Stimulated activated naive B cell treated with anti-CD40 and anti-IgM and Interleukin-4, amounts not matched to agents 10 μg/mL and 1 μg/mL and 100 μg/mL, for 72 hours (primary cell): ENCODE data around the gene TMEM51.

Experiments used
- ATAC-seq, 2 donors: fragments of 150-1000 bp; cut with Tn5 transposase; replicated peaks; 2 replicates each; pipeline ENCODE4 v1.10.0; 2021; ENCODE audit warnings: moderate library complexity in 1 of 2
- DNase-seq: peaks from one replicate; pipeline ENCODE4 v3.0.0; 2021
- H3K27ac Mint-ChIP-seq: one replicate; pipeline ENCODE4 v1.8.0; 2022; ENCODE audit warnings: mild to moderate bottlenecking, mixed read lengths
- H3K27me3 Mint-ChIP-seq, 2 donors: one replicate each; pipeline ENCODE4 v1.8.0; 2022; ENCODE audit warnings: mixed read lengths in 2 of 2
- H3K36me3 Mint-ChIP-seq, 2 donors: one replicate each; pipeline ENCODE4 v1.8.0; 2022; ENCODE audit warnings: mixed read lengths in 2 of 2, mild to moderate bottlenecking in 1 of 2
- H3K4me1 Mint-ChIP-seq, 2 donors: one replicate each; pipeline ENCODE4 v1.8.0; 2022; ENCODE audit warnings: mixed read lengths in 2 of 2, mild to moderate bottlenecking in 1 of 2
- H3K4me3 Mint-ChIP-seq, 2 donors: one replicate each; pipeline ENCODE4 v1.8.0; 2022; ENCODE audit warnings: mild to moderate bottlenecking in 2 of 2, mixed read lengths in 2 of 2, moderate library complexity in 1 of 2
- H3K9me3 Mint-ChIP-seq, 2 donors: one replicate each; pipeline ENCODE4 v1.8.0; 2022; ENCODE audit warnings: mixed read lengths in 2 of 2, mild to moderate bottlenecking in 1 of 2

TMEM51 gene

DNA sequence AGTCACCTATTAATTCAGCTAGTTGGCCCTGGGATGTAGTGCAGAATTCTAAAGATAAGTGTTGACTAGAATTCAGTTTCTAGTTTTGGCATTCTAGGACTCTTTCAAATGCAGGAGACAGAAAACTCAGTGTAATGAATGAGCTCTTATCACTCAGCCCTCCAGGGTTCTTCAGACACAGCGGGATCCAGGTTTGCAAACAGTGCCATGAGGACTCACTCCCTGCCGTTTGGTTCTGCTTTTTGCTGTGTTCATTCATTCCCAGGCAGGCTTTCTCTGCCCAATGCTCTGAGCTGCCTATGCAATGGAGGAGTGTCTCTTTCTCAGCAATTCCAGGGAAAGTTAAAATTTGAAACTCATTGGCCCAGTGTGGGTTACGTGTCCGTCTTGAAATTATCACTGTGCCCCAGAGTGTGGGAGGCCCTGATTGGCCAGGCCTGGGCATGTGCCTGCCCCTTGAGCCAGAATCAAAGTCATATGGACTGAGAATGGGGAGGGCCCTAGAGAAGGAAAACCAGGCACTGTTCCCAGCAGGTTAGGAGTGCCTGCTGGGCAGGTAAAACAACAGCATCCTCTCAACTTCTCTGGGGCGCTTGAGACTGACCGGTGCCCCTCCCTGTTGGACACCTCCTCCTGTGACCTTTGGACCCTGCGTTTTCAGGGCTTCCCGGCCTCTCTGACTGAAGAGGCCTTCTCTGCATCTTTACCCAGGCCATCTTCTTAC lies 43.4 kb downstream of the TMEM51 start:
- DNase-seq (no peak), ATAC-seq (no peak)
- no peak overlapping the region for H3K4me3 Mint-ChIP-seq
- no peaks in the 10 kb centered on the region for H3K9me3 Mint-ChIP-seq
- H3K36me3 Mint-ChIP-seq = no peaks in the 10 kb centered on the region
- H3K4me1 Mint-ChIP-seq = no peaks in the 10 kb centered on the region
- H3K27ac Mint-ChIP-seq = no peak overlapping the region
- H3K27me3 Mint-ChIP-seq = peaks cover 3 to 5% of the 10 kb centered on the region in 2 donors

DNA sequence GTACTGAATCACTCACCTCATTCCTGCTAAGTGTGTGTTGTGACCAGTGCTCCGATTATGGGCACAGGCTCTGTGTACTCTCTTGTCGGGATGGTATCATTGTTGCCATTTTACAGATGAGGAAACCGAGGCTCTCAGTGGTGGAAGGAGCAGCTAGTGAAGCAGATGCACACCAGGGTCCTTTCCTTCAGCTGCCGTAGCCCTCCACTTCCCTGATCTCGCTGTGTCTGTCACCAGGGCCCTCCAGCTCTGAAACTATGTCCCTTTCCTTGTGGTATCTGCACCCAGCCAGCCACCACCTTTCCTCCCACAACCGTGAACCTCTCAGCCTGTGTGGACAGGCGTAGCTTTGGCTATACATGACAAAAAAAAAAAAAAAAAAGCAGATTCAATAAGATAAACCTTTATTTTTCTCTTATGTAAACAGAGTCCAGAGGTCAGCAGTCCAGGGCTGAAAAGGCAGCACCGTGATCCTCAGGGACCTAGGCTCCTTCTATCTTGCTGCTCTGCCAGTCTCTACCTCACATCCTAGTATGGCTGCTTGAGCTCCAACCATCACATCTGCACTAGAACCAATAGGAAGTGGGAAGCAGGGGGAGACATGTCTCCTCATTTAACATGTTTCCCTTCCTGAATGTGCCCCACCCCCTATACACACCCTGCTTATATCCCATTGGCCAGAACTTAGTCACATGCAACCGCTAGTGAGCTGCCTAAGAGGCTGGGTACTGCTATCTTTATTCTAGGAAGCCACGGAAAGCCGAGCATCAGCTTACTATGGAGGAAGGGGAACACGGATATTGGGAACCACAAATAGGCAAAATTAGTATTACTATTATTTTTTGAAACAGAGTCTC lies 44.3 kb downstream of the TMEM51 start:
- Mint-ChIP-seq H3K4me1 (no peaks in the 10 kb centered on the region), H3K27me3 (peaks cover 3% of the 10 kb centered on the region in 2 donors), H3K27ac (no peak overlapping the region), H3K9me3 (no peaks in the 10 kb centered on the region), H3K4me3 (no peak overlapping the region), H3K36me3 (no peaks in the 10 kb centered on the region)
- ATAC-seq (no peak), DNase-seq (no peak)

DNA sequence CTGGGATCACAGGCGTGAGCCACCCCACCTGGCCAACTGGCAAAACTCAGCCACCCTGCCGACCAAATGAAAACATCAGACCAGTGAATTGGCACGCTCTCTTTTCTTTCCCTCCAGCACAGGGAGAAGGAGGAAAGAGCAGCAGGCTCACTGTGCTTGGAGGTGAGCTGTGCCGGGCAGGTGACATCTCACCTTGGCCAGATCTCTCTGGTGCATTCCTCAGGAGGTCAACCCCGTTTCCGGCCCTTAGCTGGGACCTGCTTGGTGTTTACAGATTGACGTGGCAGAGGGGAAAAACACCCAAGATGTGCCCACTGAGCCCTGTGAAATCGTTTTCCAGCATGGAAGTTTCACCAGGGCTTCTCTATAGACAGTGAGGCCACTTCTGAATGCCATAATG lies 45.1 kb downstream of the TMEM51 start:
- Mint-ChIP-seq H3K4me3 (no peak overlapping the region), H3K9me3 (no peaks in the 10 kb centered on the region)
- DNase-seq = no peak

DNA sequence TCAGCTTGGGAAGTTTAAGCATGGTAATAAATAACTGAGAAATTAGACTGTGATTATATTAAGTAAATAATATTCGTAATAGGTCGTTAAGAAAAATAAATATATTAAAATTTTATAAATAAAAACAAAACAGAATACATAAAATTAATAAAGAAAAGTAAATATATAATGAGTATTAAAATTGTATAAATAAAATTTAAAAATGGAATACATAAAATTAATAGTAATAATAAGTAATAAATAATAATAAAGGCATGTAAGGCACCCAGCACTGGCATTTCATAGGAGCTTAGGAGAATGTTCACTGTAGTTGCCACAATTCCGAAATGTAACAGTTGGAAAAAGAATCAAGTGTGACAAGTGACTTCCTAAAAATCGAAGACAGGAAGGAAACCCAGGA lies 47.7 kb downstream of the TMEM51 start:
- peaks cover 0 to 9% of the 10 kb centered on the region in 2 donors for H3K27me3 Mint-ChIP-seq
- no peaks in the 10 kb centered on the region for H3K36me3 Mint-ChIP-seq
- H3K4me1 Mint-ChIP-seq = no peaks in the 10 kb centered on the region
- H3K9me3 Mint-ChIP-seq = no peaks in the 10 kb centered on the region
- H3K4me3 Mint-ChIP-seq = no peak overlapping the region
- no peak for ATAC-seq
- no peak for DNase-seq
- no peak overlapping the region for H3K27ac Mint-ChIP-seq

More for the DNA sequence above, 45.1 kb downstream of the TMEM51 start:
- Mint-ChIP-seq H3K36me3 (no peaks in the 10 kb centered on the region), H3K27ac (no peak overlapping the region), H3K4me1 (no peaks in the 10 kb centered on the region), H3K27me3 (peaks cover 0 to 3% of the 10 kb centered on the region in 2 donors)
- no peak for ATAC-seq

DNA sequence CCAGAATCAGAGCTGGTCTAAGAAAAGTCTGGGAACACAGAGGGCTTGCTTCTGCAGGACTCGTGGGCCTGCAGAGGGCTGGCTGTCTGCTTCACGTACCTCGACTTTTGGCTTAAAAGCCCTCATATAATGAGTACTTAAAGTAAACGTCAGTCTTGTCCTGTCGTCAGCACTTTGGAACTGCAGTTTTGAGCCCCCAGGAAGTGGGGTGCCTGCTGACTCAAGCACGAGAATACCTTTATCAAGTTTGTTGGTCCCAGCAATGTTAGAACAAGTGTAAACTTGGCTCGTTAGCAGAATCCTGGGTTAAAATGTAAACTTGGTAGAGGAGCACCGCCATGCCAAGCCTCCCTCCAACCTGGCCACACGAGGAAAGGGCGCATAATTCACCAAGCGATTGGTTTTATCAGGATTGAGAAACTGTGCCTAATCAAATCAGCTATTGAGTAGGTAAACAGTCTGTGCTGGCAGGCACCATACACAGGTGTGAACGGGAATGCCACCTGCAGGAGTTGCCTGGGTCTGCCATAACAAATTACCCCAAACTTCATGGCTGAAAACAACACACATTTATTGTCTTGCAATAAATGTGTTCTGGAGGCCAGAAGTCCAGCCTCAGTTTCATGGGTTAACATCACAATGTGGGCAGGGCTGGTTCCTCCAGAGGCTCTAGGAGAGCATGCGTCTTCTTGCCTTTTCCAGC lies 48.5 kb downstream of the TMEM51 start:
- ATAC-seq (no peak), DNase-seq (no peak)
- Mint-ChIP-seq H3K9me3 (no peaks in the 10 kb centered on the region), H3K4me1 (no peaks in the 10 kb centered on the region), H3K27me3 (peaks cover 0 to 9% of the 10 kb centered on the region in 2 donors), H3K36me3 (no peaks in the 10 kb centered on the region), H3K27ac (no peak overlapping the region), H3K4me3 (no peak overlapping the region)

DNA sequence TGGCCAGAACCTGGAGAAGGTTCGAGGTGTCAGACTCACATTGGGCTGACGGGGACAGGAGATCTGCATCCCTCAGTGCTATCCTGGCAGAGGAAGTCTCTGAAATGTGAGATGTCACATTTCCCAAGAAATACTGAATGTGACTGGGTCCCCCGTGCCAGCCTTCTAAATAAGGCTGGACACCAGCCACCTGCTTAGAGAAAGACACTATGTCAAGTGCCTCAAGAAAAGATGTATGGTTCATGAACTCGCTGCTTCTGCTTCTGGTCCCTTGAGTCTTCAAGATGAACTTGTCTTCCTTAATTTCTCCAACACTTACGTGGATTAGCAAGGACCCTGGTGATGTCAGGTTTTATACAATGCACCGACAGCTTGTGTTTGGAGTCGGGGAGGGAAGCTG lies 51.4 kb downstream of the TMEM51 start:
- Mint-ChIP-seq H3K27me3 (peaks cover 10 to 19% of the 10 kb centered on the region in 2 donors), H3K36me3 (no peaks in the 10 kb centered on the region), H3K27ac (no peak overlapping the region)

DNA sequence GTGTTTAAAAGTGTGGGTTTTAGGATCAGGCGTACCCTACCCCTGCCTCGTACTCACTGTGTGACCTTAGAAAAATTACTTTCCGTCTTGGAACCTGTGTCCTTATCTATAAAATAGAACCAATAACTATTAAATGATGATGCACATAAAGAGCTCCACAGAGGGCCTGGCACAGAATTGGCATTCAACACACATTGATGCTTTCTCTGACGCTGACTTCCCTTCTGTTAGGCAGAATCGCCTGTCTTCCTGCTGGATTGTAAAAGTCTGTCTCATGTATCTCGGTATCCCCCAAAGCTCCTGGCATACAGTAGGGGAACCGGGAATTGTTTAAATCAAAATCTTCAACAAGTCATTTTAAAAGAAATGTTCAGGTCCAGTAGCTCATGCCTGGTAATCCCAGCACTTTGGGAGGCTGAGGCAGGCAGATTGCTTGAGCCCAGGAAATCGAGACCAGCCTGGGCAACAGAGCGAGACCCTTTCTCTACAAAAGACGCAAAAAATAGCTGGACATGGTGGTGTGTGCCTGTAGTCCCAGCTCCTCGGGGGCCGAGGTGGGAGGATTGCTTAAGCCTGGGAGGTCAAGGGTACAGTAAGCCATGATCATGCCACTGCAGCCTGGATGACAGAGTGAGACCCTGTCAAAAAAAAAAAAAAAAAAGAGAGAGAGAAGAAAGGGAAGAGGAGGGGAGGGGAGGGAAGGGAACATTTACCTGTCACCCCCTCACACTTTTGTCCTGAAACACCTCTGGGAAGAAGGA lies 52.2 kb downstream of the TMEM51 start:
- Mint-ChIP-seq H3K36me3 (no peaks in the 10 kb centered on the region), H3K4me1 (no peaks in the 10 kb centered on the region), H3K9me3 (no peaks in the 10 kb centered on the region), H3K4me3 (no peak overlapping the region), H3K27me3 (peaks cover 10 to 19% of the 10 kb centered on the region in 2 donors), H3K27ac (no peak overlapping the region)
- DNase-seq (no peak), ATAC-seq (no peak)

More for the DNA sequence above, 51.4 kb downstream of the TMEM51 start:
- no peak for ATAC-seq
- no peak overlapping the region for H3K4me3 Mint-ChIP-seq
- no peak for DNase-seq
- H3K4me1 Mint-ChIP-seq = no peaks in the 10 kb centered on the region
- H3K9me3 Mint-ChIP-seq = no peaks in the 10 kb centered on the region

DNA sequence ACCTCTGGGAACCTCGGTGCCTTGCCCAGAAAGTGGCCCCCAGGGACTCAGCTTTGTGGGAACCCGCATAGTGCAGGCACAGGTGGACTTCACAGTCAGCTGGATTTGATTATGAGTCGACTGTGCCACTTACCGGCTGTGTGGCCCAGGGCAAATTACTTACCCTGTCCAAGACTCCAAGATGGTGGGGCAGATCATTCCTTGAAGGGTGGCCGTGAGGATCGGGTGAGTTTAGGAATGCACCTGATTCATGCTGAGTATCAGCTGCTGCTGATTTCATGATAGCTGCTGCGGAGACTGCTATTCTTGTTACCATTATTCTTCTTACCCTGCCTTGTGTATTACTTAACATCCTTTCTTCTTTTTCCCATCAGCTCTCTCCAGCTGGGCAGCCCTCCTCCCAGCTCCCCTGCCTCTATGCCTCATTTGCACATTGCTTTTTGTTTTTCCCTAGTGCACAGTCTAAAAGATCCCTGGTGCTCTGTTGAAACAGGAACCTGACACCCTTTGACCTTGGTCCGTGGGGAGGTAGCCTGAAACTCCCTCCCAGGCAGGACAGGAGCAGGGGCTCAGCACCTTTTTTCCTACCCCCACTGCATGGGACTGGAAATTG lies 53.0 kb downstream of the TMEM51 start:
- H3K36me3 Mint-ChIP-seq = no peaks in the 10 kb centered on the region
- H3K4me1 Mint-ChIP-seq = no peaks in the 10 kb centered on the region
- DNase-seq = no peak
- H3K9me3 Mint-ChIP-seq = no peaks in the 10 kb centered on the region
- H3K27me3 Mint-ChIP-seq = peaks cover 10 to 19% of the 10 kb centered on the region in 2 donors
- no peak overlapping the region for H3K4me3 Mint-ChIP-seq
- no peak for ATAC-seq
- no peak overlapping the region for H3K27ac Mint-ChIP-seq

DNA sequence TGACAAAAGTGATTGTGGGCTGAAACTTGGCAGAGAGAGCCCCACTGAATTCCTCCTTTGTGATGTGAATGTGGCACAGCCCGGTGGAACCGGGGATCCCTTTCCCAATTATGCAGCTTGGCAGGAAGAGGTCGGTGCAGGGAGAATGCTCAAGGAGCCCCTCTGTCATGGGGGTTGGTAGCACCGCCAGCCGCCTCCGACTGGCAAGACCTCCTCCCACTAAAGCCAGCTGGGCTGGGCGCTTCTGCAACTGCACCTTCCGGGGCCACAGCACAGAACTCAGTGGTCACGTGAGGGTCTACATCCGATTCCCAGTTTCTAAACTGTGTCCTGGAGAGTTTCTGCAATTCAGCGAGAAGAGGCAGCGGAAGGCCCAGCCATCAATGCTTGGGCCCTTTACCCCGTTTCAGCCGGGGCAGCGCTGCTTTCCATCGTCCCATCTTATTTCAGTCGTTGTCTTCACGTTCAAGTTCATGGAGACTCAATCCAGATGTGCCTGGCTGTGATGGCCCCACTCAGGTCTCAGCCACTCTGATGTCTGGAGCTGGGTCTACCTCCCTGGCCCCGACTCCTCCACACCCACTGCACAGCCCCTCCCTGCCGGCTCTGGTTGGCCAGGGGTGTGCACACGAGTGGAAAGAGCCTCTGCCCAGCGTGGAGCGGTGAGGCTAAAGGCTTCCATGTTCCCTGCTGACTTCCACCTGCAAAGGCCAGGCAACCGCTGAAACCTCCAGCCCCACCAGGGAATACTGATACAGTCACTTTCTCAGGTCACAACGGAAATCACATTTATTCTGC lies 53.7 kb downstream of the TMEM51 start:
- Mint-ChIP-seq H3K9me3 (no peaks in the 10 kb centered on the region), H3K36me3 (no peaks in the 10 kb centered on the region), H3K4me3 (no peak overlapping the region), H3K27ac (no peak overlapping the region), H3K4me1 (no peaks in the 10 kb centered on the region), H3K27me3 (peaks cover 10 to 19% of the 10 kb centered on the region in 2 donors)
- DNase-seq (no peak), ATAC-seq (no peak)

DNA sequence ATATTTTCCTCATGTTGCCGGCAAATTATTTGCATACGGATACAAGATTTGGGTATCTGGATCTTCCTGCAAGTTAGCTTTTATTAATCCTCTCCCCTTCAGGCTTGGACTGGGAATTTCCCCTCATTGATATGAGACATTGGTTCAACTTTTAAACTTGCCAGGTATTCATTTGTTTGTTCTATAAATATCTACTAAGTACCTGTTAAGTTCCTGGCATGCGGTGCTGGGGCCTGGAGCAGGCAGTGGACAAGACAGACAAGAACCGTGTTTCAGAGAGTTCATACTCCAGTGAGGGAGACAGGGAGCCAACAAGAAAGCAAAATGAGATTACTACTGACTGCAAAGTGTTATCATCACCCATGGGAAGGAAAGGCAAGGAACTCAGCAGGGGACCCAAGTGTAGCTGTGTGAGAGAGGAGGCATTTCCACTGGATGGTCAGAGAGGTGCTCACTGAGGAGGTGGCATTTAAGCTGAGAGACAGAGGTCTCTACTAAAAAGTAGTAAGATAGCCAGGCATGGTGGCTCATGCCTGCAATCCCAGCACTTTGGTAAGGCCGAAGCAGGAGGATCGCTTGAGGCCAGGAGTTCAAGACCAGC lies 54.4 kb downstream of the TMEM51 start:
- H3K9me3 Mint-ChIP-seq = no peaks in the 10 kb centered on the region
- DNase-seq (no peak), ATAC-seq (no peak)
- no peaks in the 10 kb centered on the region for H3K36me3 Mint-ChIP-seq
- H3K4me3 Mint-ChIP-seq = no peak overlapping the region
- H3K27me3 Mint-ChIP-seq = peaks cover 15 to 24% of the 10 kb centered on the region in 2 donors
- H3K4me1 Mint-ChIP-seq = no peaks in the 10 kb centered on the region
- no peak overlapping the region for H3K27ac Mint-ChIP-seq

DNA sequence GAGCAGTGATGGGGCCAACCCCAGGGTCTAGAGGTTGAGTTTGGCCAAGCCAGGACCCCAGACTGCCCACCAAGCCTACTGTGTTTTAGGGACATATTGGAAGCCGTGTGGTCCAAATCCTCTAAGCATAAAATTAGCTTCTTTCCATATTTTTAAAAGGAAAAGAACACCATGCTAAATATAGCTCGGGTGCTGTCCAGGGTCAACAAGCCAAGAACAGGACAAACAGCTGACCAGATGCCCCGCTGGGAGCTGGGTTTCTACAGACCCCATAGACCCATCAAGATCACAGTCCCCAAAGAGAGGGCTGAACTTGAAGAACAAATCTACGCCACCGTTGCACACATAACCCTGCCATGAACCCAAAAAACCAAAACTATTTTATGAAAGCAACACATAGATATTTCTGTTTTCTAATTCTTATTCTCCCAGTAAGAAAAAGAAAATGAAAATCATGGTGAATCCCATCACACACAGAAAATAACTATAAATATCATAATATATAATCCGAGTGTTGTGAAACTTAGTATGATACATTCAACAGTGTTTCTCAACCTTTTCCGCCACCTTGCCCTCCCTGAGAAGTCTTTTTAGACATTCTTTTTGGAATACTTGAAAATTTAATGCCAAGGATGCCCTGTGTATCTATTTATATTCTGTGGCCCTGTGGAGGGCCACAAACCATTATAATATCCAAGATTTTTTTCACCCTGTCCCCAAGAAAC lies 57.3 kb downstream of the TMEM51 start:
- Mint-ChIP-seq H3K4me3 (no peak overlapping the region), H3K9me3 (no peaks in the 10 kb centered on the region), H3K36me3 (no peaks in the 10 kb centered on the region), H3K4me1 (no peaks in the 10 kb centered on the region), H3K27me3 (peaks cover 15 to 21% of the 10 kb centered on the region in 2 donors), H3K27ac (no peak overlapping the region)
- DNase-seq (no peak), ATAC-seq (no peak)

DNA sequence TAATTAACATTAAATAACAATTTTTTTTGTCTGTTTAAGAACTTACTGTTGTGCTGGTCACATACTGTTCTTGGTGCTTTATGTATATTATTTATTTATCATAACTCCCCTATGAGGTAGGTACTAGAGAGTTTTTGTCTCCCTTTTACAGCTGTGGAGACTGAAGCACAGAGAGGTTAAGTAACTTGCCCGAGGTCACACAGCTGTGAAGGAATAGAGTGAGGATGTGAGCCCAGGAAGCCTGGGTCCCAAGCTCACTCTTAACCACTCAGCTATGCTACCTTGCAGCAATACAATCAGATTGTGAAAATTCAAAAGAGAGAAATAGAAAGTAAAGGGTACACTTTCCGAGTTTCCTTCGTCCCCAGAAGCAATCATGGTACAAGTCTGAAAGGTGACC lies 57.9 kb downstream of the TMEM51 start:
- Mint-ChIP-seq H3K4me3 (no peak overlapping the region), H3K4me1 (no peaks in the 10 kb centered on the region), H3K36me3 (no peaks in the 10 kb centered on the region), H3K27me3 (peaks cover 17 to 18% of the 10 kb centered on the region in 2 donors), H3K27ac (no peak overlapping the region), H3K9me3 (no peaks in the 10 kb centered on the region)
- ATAC-seq = no peak
- no peak for DNase-seq
